ENCODE data around the gene HAUS8.

The HAUS8 gene

DNA sequence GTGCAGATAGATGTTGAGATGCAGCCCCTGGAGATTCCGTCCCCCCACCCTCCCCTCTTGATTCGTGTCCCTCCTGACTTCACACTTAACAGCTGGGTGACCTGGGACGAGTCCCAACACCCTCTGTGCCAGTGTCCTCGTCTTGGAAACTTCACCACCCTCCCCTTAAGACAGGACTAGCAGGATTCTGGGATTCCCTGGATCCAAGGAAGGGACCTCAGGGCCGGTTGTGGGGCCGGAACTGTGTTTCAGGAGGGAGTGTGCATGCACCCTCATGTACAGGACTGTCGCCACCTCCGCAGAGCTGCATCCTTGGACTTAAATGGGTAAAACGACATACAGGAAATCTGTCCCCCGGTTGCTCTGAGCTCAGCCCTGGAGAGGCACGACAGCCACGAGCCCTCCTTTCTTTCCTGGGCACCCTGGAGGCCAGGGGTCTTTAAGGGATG, 1.3 kb upstream of the HAUS8 start:
- TF ChIP-seq SIN3A (IDR thresholded peaks at IDR 0.05; ENCODE audit: borderline replicate concordance, insufficient read depth, low read length) (no peak), TAF1 (IDR thresholded peaks at IDR 0.05; ENCODE audit: borderline replicate concordance, insufficient read depth, low read length) (no peak), FOXP2 (optimal IDR thresholded peaks at IDR 0.05; ENCODE audit: borderline replicate concordance, extremely low read depth, extremely low read length, insufficient read depth) (no peak)

DNA sequence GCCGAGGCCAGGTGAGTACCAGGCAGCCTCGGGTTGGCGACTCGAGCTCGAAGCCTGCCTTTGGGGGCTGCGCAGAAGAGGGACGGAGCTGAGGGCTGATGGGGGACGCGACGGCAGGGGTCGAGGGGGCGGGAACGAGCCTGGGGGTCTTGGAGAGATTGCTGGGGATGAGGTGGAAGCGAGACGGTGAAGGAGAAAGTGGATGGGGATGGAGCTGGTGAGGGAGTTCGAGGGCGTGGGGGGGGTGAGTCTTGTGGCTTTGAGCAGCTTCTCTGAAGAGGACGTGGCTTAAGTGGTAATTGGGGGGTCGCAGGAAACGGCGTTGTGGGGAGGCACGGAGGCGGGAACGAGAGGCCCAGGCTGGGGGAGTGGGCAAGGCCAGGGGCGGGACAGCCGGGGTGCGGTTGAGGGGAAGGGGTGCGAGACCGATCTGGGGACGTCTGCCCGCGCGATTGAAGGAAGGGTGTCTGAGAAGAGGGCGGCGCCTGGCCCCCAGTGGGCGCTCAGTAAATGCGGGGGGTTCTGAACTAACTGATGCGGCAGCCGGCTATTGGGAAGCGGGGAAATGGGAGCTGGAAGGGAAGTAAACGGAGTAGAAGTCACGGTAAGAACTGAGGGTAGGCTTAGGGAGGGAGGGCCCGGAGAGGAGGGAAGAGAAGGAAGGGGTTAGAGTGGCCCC, 751 bp upstream of the HAUS8 start:
- TF ChIP-seq TAF1 (IDR thresholded peaks at IDR 0.05; ENCODE audit: borderline replicate concordance, insufficient read depth, low read length), result no peak
- TF ChIP-seq SIN3A (IDR thresholded peaks at IDR 0.05; ENCODE audit: borderline replicate concordance, insufficient read depth, low read length), result no peak
- TF ChIP-seq POLR2AphosphoS5 (IDR thresholded peaks at IDR 0.05; ENCODE audit: low read depth, low read length), result no peak
- TF ChIP-seq FOXP2 (optimal IDR thresholded peaks at IDR 0.05; ENCODE audit: borderline replicate concordance, extremely low read depth, extremely low read length, insufficient read depth), result no peak
- TF ChIP-seq, protein P1, sequence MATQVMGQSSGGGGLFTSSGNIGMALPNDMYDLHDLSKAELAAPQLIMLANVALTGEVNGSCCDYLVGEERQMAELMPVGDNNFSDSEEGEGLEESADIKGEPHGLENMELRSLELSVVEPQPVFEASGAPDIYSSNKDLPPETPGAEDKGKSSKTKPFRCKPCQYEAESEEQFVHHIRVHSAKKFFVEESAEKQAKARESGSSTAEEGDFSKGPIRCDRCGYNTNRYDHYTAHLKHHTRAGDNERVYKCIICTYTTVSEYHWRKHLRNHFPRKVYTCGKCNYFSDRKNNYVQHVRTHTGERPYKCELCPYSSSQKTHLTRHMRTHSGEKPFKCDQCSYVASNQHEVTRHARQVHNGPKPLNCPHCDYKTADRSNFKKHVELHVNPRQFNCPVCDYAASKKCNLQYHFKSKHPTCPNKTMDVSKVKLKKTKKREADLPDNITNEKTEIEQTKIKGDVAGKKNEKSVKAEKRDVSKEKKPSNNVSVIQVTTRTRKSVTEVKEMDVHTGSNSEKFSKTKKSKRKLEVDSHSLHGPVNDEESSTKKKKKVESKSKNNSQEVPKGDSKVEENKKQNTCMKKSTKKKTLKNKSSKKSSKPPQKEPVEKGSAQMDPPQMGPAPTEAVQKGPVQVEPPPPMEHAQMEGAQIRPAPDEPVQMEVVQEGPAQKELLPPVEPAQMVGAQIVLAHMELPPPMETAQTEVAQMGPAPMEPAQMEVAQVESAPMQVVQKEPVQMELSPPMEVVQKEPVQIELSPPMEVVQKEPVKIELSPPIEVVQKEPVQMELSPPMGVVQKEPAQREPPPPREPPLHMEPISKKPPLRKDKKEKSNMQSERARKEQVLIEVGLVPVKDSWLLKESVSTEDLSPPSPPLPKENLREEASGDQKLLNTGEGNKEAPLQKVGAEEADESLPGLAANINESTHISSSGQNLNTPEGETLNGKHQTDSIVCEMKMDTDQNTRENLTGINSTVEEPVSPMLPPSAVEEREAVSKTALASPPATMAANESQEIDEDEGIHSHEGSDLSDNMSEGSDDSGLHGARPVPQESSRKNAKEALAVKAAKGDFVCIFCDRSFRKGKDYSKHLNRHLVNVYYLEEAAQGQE (IDR thresholded peaks at IDR 0.05; ENCODE audit: insufficient read depth in 1 of 2, low read depth in 2 of 2, low read length in 2 of 2), result no peak

DNA sequence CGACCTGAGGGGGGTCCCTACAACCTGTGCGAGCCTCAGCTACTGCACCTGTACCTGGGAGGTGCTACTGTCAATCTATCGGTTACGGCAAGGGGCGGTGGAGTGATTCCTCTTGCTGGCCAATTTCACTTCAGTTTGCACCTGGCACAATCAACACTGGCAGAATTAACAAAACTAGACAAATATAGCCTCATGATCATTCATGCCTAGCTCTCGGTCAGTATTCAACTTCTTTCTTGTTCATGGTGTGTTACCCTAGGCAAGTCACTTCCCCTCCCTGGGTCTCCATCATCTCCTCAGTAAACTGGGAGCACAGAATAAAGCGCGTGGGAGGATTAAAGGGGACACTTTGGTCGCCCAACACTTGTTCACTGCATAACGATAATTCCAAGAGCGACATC, 618 bp downstream of the HAUS8 start:
- TF ChIP-seq, protein P1 (IDR thresholded peaks at IDR 0.05; ENCODE audit: insufficient read depth in 1 of 2, low read depth in 2 of 2, low read length in 2 of 2), result no peak
- TF ChIP-seq FOXP2 (optimal IDR thresholded peaks at IDR 0.05; ENCODE audit: borderline replicate concordance, extremely low read depth, extremely low read length, insufficient read depth) (no peak), POLR2AphosphoS5 (IDR thresholded peaks at IDR 0.05; ENCODE audit: low read depth, low read length) (no peak), SIN3A (IDR thresholded peaks at IDR 0.05; ENCODE audit: borderline replicate concordance, insufficient read depth, low read length) (no peak), TAF1 (IDR thresholded peaks at IDR 0.05; ENCODE audit: borderline replicate concordance, insufficient read depth, low read length) (no peak)

DNA sequence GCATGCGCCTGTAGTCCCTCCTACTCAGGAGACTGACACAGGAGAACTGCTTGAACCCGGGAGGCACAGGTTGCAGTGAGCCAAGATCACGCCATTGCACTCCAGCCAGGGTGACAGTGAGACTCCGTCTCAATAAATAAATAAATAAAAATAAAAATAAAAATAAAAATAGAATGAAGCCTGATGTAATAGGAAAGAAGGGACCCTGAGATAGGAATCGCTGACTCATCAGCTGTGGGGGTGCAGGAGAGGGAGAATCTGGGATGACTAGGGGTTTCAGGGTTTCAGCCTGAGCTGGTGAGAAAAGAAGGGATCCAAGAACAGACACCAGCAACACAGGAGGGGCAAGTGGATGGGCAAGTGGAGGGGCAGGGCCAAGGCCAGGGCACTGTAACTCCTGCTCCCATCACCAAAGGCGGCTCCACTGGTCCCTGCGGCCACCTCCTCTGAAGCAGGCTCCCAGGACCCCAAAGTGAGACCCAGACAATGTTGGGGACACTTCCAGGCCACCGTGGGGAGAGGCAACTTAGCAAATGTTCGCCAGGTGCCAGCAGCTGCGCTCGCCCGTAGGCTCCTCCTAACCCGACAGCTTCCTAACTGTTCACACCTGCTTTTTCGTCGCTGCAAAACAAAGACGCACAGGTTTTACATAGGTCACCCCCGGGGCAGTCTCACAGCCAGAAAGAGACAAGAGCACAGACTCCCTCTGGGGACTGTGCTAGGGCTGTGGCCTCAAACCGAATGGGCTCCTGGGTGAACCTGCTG, 1.2 kb downstream of the HAUS8 start:
- TF ChIP-seq SIN3A (IDR thresholded peaks at IDR 0.05; ENCODE audit: borderline replicate concordance, insufficient read depth, low read length) (no peak), TAF1 (IDR thresholded peaks at IDR 0.05; ENCODE audit: borderline replicate concordance, insufficient read depth, low read length) (no peak), FOXP2 (optimal IDR thresholded peaks at IDR 0.05; ENCODE audit: borderline replicate concordance, extremely low read depth, extremely low read length, insufficient read depth) (no peak), POLR2AphosphoS5 (IDR thresholded peaks at IDR 0.05; ENCODE audit: low read depth, low read length) (no peak)
- TF ChIP-seq, protein P1 (IDR thresholded peaks at IDR 0.05; ENCODE audit: insufficient read depth in 1 of 2, low read depth in 2 of 2, low read length in 2 of 2), result no peak

DNA sequence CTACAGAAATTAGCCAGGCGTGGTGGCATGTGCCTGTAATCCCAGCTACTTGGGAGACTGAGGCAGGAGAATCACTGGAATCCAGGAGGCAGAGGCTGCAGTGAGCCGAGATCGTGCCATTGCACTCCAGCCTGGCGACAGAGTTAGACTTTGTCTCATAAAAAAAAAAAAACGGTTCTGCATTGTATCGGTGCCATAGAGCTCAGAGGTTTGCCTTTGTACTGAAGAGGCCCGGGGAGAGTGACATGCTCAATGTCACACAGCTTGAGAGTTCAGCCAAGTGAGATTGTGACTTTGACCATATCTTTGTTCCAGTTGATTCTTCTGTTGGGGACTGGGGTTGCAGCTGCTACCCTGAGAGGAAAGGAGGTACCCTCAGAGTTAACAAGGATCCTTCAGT, 4.3 kb downstream of the HAUS8 start:
- no peak for TF ChIP-seq TAF1 (IDR thresholded peaks at IDR 0.05; ENCODE audit: borderline replicate concordance, insufficient read depth, low read length)
- no peak for TF ChIP-seq SIN3A (IDR thresholded peaks at IDR 0.05; ENCODE audit: borderline replicate concordance, insufficient read depth, low read length)
- TF ChIP-seq FOXP2 (optimal IDR thresholded peaks at IDR 0.05; ENCODE audit: borderline replicate concordance, extremely low read depth, extremely low read length, insufficient read depth), result no peak
- no peak for TF ChIP-seq POLR2AphosphoS5 (IDR thresholded peaks at IDR 0.05; ENCODE audit: low read depth, low read length)
- TF ChIP-seq, protein P1 (IDR thresholded peaks at IDR 0.05; ENCODE audit: insufficient read depth in 1 of 2, low read depth in 2 of 2, low read length in 2 of 2), result no peak
